ENCODE measurements around the gene SCO2.

The SCO2 gene

DNA sequence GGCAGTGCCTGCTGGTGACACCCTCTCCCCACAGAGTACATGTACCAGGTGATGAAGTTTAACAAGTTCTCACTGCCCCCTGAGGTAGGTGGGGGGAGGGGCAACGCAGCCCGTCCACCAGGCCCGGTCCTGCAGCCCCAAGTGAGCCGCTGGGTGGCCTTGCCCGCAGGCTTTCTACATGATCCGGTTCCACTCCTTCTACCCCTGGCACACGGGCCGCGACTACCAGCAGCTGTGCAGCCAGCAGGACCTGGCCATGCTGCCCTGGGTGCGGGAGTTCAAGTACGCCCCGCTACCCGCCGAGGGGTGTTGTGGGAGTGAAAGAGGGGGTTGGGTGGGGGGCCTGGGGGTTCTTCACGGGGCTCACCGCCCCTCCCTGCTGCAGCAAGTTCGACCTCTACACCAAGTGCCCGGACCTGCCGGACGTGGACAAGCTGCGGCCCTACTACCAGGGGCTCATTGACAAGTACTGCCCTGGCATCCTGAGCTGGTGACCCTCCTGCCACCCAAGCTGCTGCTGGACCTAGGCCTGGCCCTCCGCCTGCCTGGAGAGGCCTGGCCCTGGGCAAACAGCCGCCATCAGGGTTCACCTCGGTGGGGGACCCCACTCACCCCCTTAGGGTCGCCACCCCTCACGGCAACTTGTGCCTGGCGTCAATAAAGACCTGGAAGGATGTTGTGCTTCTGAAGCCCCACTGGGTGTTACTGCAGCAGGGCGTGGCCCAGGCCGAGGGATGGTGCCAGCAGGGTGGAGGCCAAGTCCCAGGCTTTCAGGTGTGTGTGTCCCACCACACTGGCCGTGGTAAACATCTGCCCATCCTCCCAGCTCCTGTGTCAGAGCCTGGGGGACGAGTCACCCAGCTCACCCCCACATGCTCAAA is 35.8 kb downstream of the SCO2 start:
- DNase-seq, result no peak

GRCh38 chr22:50488886-50489285 is 36.5 kb downstream of the SCO2 start:
- DNase-seq, result no peak

DNA sequence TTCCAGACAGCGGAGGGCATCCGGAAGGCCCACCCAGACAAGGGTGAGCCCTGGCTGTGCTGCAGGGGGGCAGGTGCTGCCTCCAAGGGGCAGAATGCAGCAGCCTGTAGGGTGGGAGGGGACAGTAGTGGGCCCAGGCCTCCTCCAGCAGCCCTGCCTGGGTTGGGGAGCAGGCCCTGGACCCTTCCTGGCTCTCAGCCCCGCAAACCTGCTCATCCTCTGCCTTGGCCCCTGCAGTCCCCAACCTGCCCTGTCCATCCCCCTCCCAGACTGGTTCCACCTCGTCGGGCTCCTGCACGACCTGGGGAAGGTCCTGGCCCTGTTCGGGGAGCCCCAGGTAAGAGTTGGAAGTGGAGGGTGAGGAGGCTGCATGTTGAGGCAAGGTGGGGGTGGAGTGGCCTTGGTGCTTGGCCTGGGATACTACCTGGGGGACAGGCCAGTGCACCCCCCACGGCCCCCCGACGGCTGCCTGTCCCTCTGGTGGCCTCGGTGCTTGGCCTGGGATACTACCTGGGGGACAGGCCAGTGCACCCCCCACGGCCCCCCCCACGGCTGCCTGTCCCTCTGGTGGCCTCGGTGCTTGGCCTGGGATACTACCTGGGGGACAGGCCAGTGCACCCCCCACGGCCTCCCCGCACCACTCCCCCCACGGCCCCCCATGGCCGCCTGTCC is 37.3 kb downstream of the SCO2 start:
- DNase-seq, result no peak

GRCh38 chr22:50487290-50488005 is 38.0 kb downstream of the SCO2 start:
- no peak for DNase-seq

- no peak for DNase-seq
Observed at GRCh38 chr22:50486561-50487289, 38.7 kb downstream of the SCO2 start, which contains the start of gene MIOX. MIOX (plus strand) TSS chr22:50486859; CDS start chr22:50486898, 39 bp downstream.

- no peak for DNase-seq
Observed at GRCh38 chr22:50485221-50486131, 39.9 kb downstream of the SCO2 start.

DNA sequence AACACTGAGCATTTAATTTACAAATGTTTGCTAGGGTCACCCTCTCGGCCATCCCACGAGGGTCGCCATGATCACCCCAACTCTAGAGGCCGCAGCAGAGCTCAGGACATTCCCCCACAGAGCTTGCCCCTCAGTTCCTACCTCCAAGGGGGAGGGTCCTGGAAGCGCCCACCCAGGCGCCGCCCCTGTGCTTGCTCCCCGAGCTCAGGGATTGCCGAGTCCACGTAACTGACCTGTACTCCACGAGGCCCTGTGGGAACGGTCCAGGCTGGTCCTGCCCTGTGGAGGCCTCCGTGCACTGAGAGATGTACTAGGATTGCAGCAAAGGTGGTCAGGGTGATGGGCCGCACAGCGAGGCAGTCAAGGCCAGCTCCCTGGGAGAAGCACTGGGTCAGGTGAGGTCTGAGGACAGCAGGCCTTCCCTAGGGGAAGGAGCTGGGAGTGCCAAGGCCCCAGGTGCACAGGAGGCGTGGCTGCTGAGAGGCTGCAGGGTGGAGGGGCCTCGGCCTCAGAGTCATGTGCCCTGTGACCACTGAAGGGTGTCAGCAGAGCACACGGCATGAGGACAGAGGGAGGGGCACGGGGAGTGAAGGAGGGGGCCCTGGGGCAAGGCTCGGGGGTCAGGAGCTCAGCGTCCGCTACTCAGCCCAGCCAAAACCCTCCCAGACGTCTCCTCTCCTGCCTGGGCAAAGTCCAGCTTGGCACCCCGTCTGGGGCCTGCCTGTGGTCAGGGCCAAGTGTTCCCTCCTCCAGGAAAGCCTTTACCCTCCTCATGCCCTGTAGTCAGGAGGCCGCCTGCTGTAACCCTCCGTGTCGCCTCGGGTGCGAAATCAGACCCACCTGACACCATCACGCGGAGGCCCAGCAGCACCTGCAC is 41.2 kb downstream of the SCO2 start:
- DNase-seq, result no peak

GRCh38 chr22:50483556-50483955 is 41.8 kb downstream of the SCO2 start:
- no peak for DNase-seq

DNA sequence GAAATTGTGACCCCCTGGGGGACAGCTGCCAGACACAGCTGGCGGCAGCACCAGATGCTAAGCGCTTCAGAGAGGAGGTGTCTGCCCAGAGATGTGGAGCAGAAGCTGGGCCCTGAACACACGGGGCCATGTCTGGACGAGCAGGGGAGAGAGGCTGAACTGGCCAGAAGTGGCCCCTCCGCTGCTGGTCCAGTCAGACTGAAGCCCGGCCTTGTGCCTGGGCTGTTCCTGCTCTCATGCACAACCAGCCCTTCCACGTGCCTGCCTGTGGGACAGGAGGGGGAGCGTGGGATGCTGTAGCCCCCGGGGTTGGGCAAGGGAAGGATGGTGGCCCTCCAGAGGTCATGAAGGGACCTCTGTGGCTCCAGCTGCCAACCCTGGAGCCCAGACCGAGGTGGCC is 42.3 kb downstream of the SCO2 start:
- DNase-seq, result no peak

GRCh38 chr22:50482107-50483074 is 43.0 kb downstream of the SCO2 start:
- no peak for DNase-seq

- DNase-seq, result no peak
Observed at GRCh38 chr22:50481440-50482106, 43.8 kb downstream of the SCO2 start, which contains the start of gene ADM2. ADM2 (plus strand) TSS chr22:50481543; CDS start chr22:50481848, 305 bp downstream.

GRCh38 chr22:50481045-50481439 is 44.4 kb downstream of the SCO2 start:
- no peak for DNase-seq

- DNase-seq, result no peak
Observed at GRCh38 chr22:50479721-50480120, 45.7 kb downstream of the SCO2 start.

DNA sequence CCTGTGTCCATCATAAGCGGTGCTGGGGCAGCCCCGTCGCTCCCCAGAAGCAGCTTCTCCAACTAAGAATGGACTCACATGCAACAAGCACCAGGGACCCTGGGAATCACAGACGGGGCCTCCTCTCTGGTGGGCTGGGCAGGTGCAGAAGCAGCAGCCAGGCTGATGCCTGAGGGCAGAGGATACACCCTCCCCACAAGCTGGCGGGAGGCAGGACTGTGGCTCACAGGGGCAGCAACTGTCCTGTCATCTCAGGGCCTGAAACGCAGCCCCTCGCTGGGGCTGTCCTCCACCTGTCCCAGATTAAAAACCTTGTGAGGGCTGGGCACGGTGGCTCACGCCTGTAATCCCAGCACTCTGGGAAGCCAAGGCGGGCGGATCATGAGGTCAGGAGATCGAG is 47.5 kb downstream of the SCO2 start:
- DNase-seq, result no peak

GRCh38 chr22:50476868-50477267 is 48.5 kb downstream of the SCO2 start:
- DNase-seq, result no peak

- DNase-seq, result no peak
Observed at GRCh38 chr22:50475652-50476002, 49.8 kb downstream of the SCO2 start.

DNA sequence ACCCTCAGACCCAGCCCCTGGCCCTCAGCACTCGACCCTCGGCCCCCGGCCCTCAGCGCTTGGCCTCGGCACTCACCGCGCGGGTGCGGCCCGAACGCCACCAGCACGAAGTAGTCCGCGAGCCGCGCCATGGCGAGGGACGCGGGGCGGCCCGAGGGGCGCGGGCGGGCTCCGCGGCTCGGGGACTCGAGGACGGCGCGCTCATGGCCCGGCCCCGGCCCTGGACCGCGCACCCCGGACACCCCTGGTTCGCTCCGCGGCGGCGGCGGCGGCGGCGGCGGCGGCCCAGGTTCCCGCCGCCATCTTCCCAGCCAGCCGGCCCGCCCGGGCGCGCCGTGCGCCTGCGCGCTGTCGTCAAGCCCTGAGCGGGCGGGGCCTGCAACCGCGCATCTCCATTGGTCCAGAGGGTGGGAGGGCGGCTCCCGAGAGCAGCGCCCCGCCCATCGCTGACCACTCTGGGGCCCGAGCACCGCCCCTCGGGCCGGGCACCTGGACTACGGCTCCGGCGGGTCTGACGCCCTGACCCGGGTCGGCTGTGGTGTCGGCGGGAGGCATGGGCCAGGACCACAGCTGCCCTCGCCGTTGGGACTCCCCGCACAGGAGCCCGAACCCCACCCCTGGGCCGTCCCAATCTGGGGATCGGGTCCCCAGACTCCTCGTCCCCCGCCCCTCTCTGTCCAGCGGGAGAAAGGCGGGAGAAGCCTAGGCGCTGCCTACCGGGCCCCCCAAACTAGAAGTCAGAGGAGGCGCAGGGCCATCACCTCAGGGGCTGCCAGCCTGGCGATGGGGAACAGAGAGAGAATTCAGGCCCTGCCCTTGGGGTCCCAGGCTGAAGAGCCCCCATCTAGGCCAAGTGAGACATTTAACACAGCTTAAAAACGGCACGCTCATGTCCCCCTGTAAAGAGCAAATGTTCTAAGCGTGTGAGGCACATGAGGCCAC is 50.4 kb downstream of the SCO2 start, which contains the start of gene SBF1:
TSS of gene SBF1 (minus strand) at position 326 of the 942 bp plus-strand sequence. CDS start at position 131, 195 bp downstream.
- DNase-seq, result peak; percentile 71

All from NCI-H774 (cell line).